Hindlimb muscle (tissue), 1 donor: ENCODE measurements around the gene NOM1. TPM values are rescaled to one million over a fixed set of nuclear protein-coding genes. Genes with fewer than 3 reads are reported as not detected.
A peak's percentile ranks its signal among the peaks of the same experiment; 100 is the strongest.
"Not testable (repeated sequence)": the region's sequence is repeated elsewhere in the genome, so short reads cannot be mapped to it uniquely, and the experiment has no call there.

Experiments used
- DNase-seq: peaks from one replicate; pipeline ENCODE4 v3.0.0-alpha.2; 2013
- polyA plus RNA-seq: library from polyadenylated mRNA; unstranded; fragments of 120-200 nt; gene quantifications from one replicate; pipeline ENCODE4 v1.2.1, GENCODE V29; 2013; ENCODE audit not compliant: insufficient read length

Gene NOM1
- 17.3 TPM for polyA plus RNA-seq

GRCh38 chr7:156949541-156950380 lies at the start of gene NOM1:
Gene NOM1, plus strand, starts transcription at chr7:156949712. Its CDS starts 26 bp downstream, at chr7:156949738.
- peak; percentile 92 for DNase-seq

- DNase-seq: not testable (repeated sequence)
These were observed 49.4 kb upstream of the NOM1 start for GRCh38 chr7:156900093-156900492.

- DNase-seq: no peak
These were observed 46.1 kb upstream of the NOM1 start for GRCh38 chr7:156903232-156903909.

- peak; percentile 24 for DNase-seq
These were observed 43.3 kb upstream of the NOM1 start for GRCh38 chr7:156906200-156906649.

- peak; percentile 27 for DNase-seq
These were observed 41.9 kb upstream of the NOM1 start for GRCh38 chr7:156907656-156908055.

GRCh38 chr7:156909574-156910252 lies 39.8 kb upstream of the NOM1 start:
- not testable (repeated sequence) for DNase-seq

- DNase-seq: no peak
These were observed 30.9 kb upstream of the NOM1 start for GRCh38 chr7:156918635-156919034.

GRCh38 chr7:156919132-156919713 lies 30.3 kb upstream of the NOM1 start:
- no peak for DNase-seq

- DNase-seq: no peak
These were observed 29.4 kb upstream of the NOM1 start for GRCh38 chr7:156920076-156920475.

- not testable (repeated sequence) for DNase-seq
These were observed 28.8 kb upstream of the NOM1 start for GRCh38 chr7:156920487-156921373.

- not testable (repeated sequence) for DNase-seq
These were observed 27.2 kb upstream of the NOM1 start for GRCh38 chr7:156922304-156922703.

GRCh38 chr7:156925821-156926220 lies 23.7 kb upstream of the NOM1 start:
- DNase-seq: not testable (repeated sequence)

GRCh38 chr7:156927571-156928405 lies 21.7 kb upstream of the NOM1 start:
- DNase-seq: no peak

- no peak for DNase-seq
These were observed 21.1 kb upstream of the NOM1 start for GRCh38 chr7:156928406-156928747.

- no peak for DNase-seq
These were observed 19.5 kb upstream of the NOM1 start for GRCh38 chr7:156929789-156930539.

- no peak for DNase-seq
These were observed 17.5 kb upstream of the NOM1 start for GRCh38 chr7:156932006-156932405.

GRCh38 chr7:156935250-156935649 lies 14.3 kb upstream of the NOM1 start:
- DNase-seq: no peak

- DNase-seq: not testable (repeated sequence)
These were observed 12.7 kb upstream of the NOM1 start for GRCh38 chr7:156936766-156937165.

GRCh38 chr7:156940421-156941122 lies 8.9 kb upstream of the NOM1 start:
- DNase-seq: no peak
